Thyroid gland (tissue), 4 donors: Measurements from ENCODE around the gene GGT5. TPM values are rescaled to one million over a fixed set of nuclear protein-coding genes. Genes with fewer than 3 reads are reported as not detected.

Experiments
- DNase-seq, 2 donors: peaks; one replicate each; pipeline ENCODE4 v3.0.0-alpha.2; 2019
- H3K27ac ChIP-seq, 3 donors: fragments of 200-600 bp; sonication (generic); 1 replicate in 2 of 3; 2 replicates in 1 of 3; pipeline ENCODE4 v1.5.1; 2016 to 2019; ENCODE audit warnings: mild to moderate bottlenecking in 1 of 3, moderate library complexity in 1 of 3
- H3K27me3 ChIP-seq: fragments of 200-600 bp; sonication (generic); one replicate; pipeline ENCODE4 v1.5.1; 2019
- H3K36me3 ChIP-seq, 2 donors: fragments of 200-600 bp; sonication (generic); one replicate each; pipeline ENCODE4 v1.5.1; 2016 to 2019
- H3K4me1 ChIP-seq, 2 donors: fragments of 200-600 bp; sonication (generic); one replicate each; pipeline ENCODE4 v1.5.1; 2017 to 2019
- H3K4me3 ChIP-seq, 3 donors: fragments of 200-600 bp; sonication (generic); replicated peaks in 1 of 3; 1 replicate in 2 of 3; 2 replicates in 1 of 3; pipeline ENCODE4 v1.5.1; 2016; ENCODE audit warnings: mild to moderate bottlenecking in 1 of 3
- H3K9me3 ChIP-seq: fragments of 200-600 bp; sonication (generic); one replicate; pipeline ENCODE4 v1.5.1; 2017
- CTCF ChIP-seq, 6 experiments: fragments of 200-600 bp in 3 of 6; fragments of 450-650 bp in 3 of 6; sonication (generic) in 3 of 6; IDR thresholded peaks; one replicate each; pipeline ENCODE4 v1.5.1; 2016 to 2019; ENCODE audit warnings: antibody characterized with exemption in 6 of 6, mild to moderate bottlenecking in 2 of 6, inconsistent platforms in 1 of 6, moderate library complexity in 1 of 6
- POLR2A ChIP-seq, 2 donors: fragments of 450-650 bp; IDR thresholded peaks; one replicate each; pipeline ENCODE4 v1.6.1; 2017; ENCODE audit warnings: antibody characterized with exemption in 2 of 2, mild to moderate bottlenecking in 2 of 2, moderate library complexity in 1 of 2
- WGBS, 2 donors: methylation state at CpG; one replicate each; pipeline ENCODE4 v1.1.5; 2017; 5-methylcytosine and 5-hydroxymethylcytosine counted together
- intact Hi-C: fragments of 100-400 bp; cut with DNase I; formaldehyde crosslinking; loops from one replicate; pipeline ENCODE4 v1.15.1; 2023
- total RNA-seq, 4 donors: library from RNA; depleted of rRNA; stranded (reverse); fragments of >200 nt; gene quantifications; one replicate each; pipeline ENCODE4 v1.2.3, GENCODE V29; 2016

Gene GGT5
- total RNA-seq, 4 donors from 2014 or later = 59.0 to 99.3 (median 86.3) TPM

- Histone ChIP-seq H3K9me3 (no peaks in the 10 kb centered on the region), H3K4me1 (peaks cover 13 to 28% of the 10 kb centered on the region in 2 donors), H3K4me3 (no peak overlapping the region), H3K36me3 (peaks cover 14 to 26% of the 10 kb centered on the region in 2 donors), H3K27ac (no peak overlapping the region), H3K27me3 (no peaks in the 10 kb centered on the region)
- 89 to 95% methylated on average over 7 to 11 of the region's 12 CpGs for WGBS, 2 donors
- intact Hi-C loops = loop anchor here (5.0 to 10.0 kb wide), 2 partner anchors 76 to 223 kb away; no protein-coding TSS in a partner anchor
- TF ChIP-seq POLR2A (IDR thresholded peaks at IDR 0.05) (no peak), CTCF (IDR thresholded peaks at IDR 0.05) (no peak)
- no peak for DNase-seq
Measured at GRCh38 chr22:24178021-24178431, 66.9 kb downstream of the GGT5 start.

GRCh38 chr22:24177456-24177855, 67.4 kb downstream of the GGT5 start:
- peaks cover 13 to 24% of the 10 kb centered on the region in 2 donors for H3K4me1 ChIP-seq
- H3K36me3 ChIP-seq = peaks cover 20 to 31% of the 10 kb centered on the region in 2 donors
- H3K27me3 ChIP-seq = no peaks in the 10 kb centered on the region
- TF ChIP-seq POLR2A (IDR thresholded peaks at IDR 0.05) = no peak
- no peak overlapping the region for H3K27ac ChIP-seq
- no peak overlapping the region for H3K4me3 ChIP-seq
- no peak for DNase-seq
- H3K9me3 ChIP-seq = no peaks in the 10 kb centered on the region
- intact Hi-C loops = loop anchor here (5.0 to 10.0 kb wide), 2 partner anchors 75 to 223 kb away; no protein-coding TSS in a partner anchor
- 80 to 97% methylated on average over 1 to 8 of the region's 10 CpGs for WGBS, 2 donors

GRCh38 chr22:24177045-24177444, 67.8 kb downstream of the GGT5 start:
- WGBS, 2 donors = 86 to 90% methylated on average over 4 to 5 of the region's 5 CpGs
- TF ChIP-seq CTCF (IDR thresholded peaks at IDR 0.05) = no peak
- no peak for TF ChIP-seq POLR2A (IDR thresholded peaks at IDR 0.05)
- no peak for DNase-seq
- Histone ChIP-seq H3K27ac (no peak overlapping the region), H3K4me3 (no peak overlapping the region), H3K36me3 (peaks cover 24 to 35% of the 10 kb centered on the region in 2 donors), H3K4me1 (peaks cover 10 to 20% of the 10 kb centered on the region in 2 donors), H3K9me3 (no peaks in the 10 kb centered on the region), H3K27me3 (no peaks in the 10 kb centered on the region)
- intact Hi-C loops = loop anchor here (5.0 to 10.0 kb wide), 2 partner anchors 75 to 222 kb away; no protein-coding TSS in a partner anchor

GRCh38 chr22:24176630-24177029, 68.3 kb downstream of the GGT5 start:
- Histone ChIP-seq H3K27me3 (no peaks in the 10 kb centered on the region), H3K27ac (no peak overlapping the region), H3K36me3 (peaks cover 28 to 39% of the 10 kb centered on the region in 2 donors), H3K4me3 (no peak overlapping the region), H3K4me1 (peaks cover 6 to 16% of the 10 kb centered on the region in 2 donors), H3K9me3 (no peaks in the 10 kb centered on the region)
- 81 to 93% methylated on average over 10 of the region's 10 CpGs for WGBS, 2 donors
- DNase-seq = no peak
- TF ChIP-seq POLR2A (IDR thresholded peaks at IDR 0.05) (no peak), CTCF (IDR thresholded peaks at IDR 0.05) (no peak)
- intact Hi-C loops = loop anchor here (5.0 to 10.0 kb wide), 2 partner anchors 74 to 222 kb away; no protein-coding TSS in a partner anchor

GRCh38 chr22:24176040-24176439, 68.8 kb downstream of the GGT5 start:
- H3K36me3 ChIP-seq = peaks cover 34 to 44% of the 10 kb centered on the region in 2 donors
- DNase-seq = no peak
- intact Hi-C loops = loop anchor here (5.0 to 10.0 kb wide), 2 partner anchors 74 to 221 kb away; no protein-coding TSS in a partner anchor
- H3K4me3 ChIP-seq = no peak overlapping the region
- peaks cover under 1 to 10% of the 10 kb centered on the region in 2 donors for H3K4me1 ChIP-seq
- WGBS, 2 donors = 80 to 96% methylated on average over 1 to 5 of the region's 11 CpGs
- H3K9me3 ChIP-seq = no peaks in the 10 kb centered on the region
- TF ChIP-seq CTCF (IDR thresholded peaks at IDR 0.05) (no peak), POLR2A (IDR thresholded peaks at IDR 0.05) (no peak)
- H3K27ac ChIP-seq = no peak overlapping the region
- H3K27me3 ChIP-seq = no peaks in the 10 kb centered on the region
